Jurkat, Clone E6-1 (cell line): ENCODE measurements around the gene GLB1L2.

Experiments
- DNase-seq: peaks from one replicate; pipeline ENCODE4 v3.0.0-alpha.2; 2011; ENCODE audit warnings: low read depth, low spot score
- H3K4me3 ChIP-seq: 2 replicates; pipeline ENCODE4 v1.5.1; 2011; ENCODE audit warnings: mild to moderate bottlenecking, low read length, control low read depth, moderate library complexity

The GLB1L2 gene

DNA sequence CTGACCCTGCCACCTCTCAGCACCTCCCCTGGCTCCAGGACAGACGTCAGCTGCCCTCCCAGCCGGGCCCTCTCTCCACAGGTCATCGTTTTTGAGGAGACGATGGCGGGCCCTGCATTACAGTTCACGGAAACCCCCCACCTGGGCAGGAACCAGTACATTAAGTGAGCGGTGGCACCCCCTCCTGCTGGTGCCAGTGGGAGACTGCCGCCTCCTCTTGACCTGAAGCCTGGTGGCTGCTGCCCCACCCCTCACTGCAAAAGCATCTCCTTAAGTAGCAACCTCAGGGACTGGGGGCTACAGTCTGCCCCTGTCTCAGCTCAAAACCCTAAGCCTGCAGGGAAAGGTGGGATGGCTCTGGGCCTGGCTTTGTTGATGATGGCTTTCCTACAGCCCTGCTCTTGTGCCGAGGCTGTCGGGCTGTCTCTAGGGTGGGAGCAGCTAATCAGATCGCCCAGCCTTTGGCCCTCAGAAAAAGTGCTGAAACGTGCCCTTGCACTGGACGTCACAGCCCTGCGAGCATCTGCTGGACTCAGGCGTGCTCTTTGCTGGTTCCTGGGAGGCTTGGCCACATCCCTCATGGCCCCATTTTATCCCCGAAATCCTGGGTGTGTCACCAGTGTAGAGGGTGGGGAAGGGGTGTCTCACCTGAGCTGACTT, 43.2 kb downstream of the GLB1L2 start:
- DNase-seq = no peak
- no peak overlapping the region for H3K4me3 ChIP-seq

DNA sequence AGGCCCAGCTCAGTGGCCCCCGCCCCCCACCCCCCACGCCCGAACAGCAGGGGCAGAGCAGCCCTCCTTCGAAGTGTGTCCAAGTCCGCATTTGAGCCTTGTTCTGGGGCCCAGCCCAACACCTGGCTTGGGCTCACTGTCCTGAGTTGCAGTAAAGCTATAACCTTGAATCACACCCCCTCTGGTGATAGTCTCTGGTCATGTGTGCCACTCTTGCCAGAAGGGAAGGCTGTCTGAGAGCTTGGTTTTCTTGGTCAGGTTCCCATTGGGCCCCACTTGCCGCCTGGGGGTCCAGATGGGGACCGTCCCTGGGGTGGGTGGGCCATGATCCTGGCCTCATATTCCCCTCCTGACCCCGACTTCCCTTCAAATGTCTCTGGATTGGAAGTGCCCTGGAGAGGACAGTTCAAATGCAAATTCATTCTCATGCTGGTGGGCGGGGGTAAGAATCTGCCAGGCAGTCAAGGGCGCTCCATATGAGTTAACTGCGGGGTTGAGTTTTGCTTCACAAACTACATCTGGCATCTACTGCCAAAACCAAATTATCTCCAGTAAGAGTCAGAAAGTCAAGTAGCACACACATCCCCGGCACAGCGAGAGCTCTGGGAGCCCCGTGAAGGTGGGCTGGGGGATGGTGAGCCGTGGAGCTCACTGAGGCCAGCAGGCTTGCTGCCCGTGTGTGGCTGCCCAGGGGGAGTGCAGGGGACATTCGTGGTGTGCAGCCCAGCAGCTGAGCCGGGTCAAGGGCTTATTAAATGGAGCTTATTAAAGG, 44.5 kb downstream of the GLB1L2 start:
- H3K4me3 ChIP-seq = no peak overlapping the region
- no peak for DNase-seq

DNA sequence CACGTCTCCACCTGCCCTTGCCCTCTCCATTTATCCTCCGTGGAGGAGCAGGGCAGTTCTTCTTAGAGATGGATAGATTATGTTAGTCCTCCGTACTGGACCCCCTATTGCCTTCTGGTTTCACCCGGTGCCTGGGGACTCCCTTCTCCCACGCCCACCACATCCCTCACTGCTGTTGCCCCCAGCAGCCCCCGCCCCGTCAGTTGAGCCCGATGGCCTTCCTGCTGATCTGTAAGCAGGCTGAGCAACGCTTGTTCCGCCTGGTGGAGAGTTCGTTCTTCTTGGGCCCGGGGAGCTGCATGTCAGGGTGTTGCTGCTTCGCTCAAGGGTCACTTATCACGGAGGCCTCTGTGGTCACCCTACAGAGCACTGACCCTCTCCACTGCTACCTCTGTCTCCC, 46.1 kb downstream of the GLB1L2 start:
- DNase-seq = no peak
- no peak overlapping the region for H3K4me3 ChIP-seq

DNA sequence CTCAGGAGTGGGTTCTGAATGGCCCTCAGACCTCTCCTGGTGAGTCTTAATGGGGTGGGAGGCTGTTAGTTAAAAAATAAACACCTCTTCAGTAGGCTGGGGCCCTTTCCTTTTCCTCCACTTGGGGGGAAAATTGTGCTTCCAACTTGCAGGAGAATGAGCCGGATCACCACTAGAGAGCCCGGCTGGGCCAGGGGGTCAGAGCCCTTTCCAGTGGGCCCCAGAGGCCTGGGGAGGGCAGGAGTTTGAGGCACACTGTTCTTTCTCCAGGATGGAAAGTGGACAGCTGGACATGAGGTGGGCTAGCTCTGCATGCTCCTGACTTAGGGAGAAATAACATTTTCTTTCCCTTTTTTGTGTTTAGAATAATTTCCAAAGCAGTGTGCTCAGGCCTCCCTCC, 47.5 kb downstream of the GLB1L2 start:
- DNase-seq = no peak
- H3K4me3 ChIP-seq = no peak overlapping the region

DNA sequence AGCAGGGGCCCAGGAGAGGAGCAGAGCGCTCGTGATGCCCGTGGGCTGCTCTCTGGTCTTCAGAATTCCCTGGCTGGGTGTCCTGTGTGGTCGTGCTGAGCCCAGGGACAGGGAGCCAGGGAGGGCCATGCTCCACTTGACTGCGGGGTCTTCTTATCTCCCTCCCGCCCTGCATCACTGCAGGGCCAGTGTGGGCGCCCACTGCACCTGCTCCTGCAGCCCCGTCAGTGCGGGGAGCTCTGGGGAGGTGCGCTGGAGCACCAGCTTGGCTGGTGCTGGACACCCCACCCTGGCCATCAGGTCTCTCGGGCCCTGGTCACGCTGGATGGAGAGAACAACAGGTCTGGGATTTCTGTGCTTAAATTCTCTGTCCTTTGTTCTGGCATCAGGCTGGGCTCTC, 48.4 kb downstream of the GLB1L2 start:
- no peak overlapping the region for H3K4me3 ChIP-seq
- no peak for DNase-seq

DNA sequence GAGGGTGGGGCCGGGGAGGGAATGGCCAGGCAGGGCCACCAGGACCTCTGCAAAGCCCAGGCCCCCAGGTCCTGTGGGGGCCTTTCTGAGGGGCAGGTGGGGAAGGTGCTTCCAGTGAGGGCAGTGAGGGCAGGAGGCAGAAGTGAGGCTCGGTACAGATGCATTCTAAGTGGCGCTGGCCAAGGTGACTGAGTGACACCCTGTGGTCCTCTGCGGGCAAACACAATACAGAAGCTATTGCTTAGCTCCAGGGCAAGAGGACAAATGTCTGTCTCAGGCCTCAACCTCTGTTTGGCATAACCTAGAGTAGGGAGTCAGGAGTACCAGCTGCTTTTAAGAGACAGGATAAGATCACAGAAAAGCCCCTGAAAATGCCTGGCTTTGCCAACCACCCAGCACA, 49.0 kb downstream of the GLB1L2 start:
- H3K4me3 ChIP-seq = no peak overlapping the region
- DNase-seq = no peak

DNA sequence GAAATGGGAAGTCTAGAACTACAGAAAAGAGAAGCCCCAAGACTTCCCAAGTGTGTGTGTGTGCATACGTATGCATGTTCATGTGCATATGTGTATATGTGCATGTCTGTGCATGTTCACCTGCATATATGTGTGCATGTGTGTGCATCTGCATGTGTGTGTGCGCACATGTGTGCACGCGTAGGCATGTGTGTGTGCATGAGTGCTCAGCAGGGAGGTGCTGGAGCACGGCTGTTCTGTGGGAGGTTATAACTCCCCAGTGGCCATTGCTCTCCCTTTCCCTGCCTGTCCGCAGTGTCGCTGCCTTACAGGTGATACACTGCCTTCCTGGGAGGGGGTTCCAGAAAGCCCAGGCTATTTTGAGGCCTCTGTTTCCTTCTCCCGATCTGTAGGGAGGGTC, 50.5 kb downstream of the GLB1L2 start:
- no peak for DNase-seq
- H3K4me3 ChIP-seq = no peak overlapping the region

DNA sequence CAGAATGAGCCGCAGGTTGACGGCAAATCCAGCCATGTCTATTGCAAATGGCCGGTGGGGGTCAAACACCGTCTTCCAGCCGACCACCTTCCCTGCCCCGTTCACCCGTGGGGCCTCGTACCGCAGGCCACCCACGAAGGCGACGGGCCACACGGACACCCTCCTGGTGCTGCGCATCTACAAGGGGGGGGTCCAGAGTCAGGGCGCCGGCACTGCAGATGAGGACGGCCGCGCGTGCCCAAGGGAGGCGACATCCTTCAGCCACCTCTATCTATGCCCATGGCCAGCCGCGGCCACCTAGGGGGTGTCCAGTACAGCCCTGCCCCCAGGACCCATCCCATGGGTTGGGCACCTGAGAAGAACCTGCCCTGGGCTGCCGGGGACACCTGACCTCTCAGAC, 51.0 kb downstream of the GLB1L2 start:
- no peak overlapping the region for H3K4me3 ChIP-seq
- DNase-seq = no peak

DNA sequence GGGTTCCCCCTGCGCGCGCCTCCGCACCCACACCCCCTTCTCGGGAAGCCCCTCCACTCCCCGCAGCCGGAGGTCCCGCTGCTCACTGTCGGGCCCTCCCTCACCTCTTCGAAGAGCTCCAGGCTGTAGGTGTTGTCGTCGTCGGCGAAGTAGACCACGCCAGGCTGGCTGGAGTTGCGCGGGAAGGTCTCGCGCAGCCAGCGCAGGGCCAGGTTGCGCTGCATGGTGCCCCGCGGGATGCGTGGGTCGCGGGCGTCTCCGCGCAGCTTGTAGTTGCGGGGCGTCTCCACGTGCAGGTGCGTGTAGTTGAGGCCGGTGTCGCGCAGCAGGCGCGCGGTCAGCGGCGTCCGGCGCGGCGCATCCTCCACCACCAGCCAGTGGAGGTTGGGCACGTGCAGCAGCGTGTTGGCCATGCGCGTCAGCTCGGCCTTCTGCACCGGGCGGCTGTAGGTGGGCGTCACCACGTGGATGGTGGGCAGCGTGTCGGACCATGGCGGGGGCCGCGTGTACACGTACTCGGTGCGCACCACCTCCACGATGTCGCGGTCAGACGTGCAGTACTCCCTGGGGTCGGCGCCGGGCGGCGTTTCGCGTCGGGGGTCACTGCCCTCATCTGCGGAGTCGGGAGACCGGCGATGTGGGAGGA, 51.9 kb downstream of the GLB1L2 start:
- DNase-seq = no peak

DNA sequence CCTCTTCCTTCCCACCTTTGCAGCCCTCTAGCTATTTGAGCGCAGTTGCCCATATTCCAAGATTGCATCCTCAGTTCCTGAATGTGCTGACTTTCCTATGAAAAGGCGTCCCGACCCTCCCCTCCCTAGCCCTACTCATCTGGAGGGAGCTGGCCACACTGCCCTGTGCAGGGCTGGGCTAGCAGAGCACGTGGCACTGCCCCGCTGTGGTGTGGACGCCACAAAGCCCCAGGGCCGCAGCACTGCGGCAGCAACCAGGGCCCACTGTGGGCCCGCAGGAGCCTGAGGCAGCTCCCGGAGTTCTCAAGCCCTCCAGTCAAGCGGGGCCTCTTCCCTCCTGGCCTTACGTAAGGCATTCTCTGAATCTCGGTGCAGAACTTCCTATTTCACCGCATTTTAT, 52.6 kb downstream of the GLB1L2 start:
- no peak overlapping the region for H3K4me3 ChIP-seq
- DNase-seq = no peak

More for the DNA sequence above, 51.9 kb downstream of the GLB1L2 start:
- no peak overlapping the region for H3K4me3 ChIP-seq

DNA sequence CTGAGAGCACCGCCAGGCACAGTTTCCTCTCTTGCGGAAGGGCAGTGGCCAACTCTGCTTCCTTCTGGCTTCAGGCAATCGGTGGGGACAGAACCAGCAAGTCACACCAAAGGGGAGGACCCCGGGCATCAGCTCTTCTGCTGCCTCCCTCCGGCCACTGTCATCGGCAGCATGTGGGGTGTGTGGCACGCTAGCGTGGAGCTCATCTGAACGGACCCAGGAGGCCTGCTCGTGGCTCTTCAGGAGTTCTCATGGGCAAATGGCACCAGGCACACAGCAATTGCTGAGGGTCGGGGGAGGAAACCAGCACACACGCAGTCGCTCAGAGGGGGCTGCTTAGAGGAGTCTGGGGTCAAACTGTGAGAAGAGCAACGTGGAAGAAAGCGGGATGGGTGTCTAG, 53.4 kb downstream of the GLB1L2 start:
- H3K4me3 ChIP-seq = no peak overlapping the region
- no peak for DNase-seq

DNA sequence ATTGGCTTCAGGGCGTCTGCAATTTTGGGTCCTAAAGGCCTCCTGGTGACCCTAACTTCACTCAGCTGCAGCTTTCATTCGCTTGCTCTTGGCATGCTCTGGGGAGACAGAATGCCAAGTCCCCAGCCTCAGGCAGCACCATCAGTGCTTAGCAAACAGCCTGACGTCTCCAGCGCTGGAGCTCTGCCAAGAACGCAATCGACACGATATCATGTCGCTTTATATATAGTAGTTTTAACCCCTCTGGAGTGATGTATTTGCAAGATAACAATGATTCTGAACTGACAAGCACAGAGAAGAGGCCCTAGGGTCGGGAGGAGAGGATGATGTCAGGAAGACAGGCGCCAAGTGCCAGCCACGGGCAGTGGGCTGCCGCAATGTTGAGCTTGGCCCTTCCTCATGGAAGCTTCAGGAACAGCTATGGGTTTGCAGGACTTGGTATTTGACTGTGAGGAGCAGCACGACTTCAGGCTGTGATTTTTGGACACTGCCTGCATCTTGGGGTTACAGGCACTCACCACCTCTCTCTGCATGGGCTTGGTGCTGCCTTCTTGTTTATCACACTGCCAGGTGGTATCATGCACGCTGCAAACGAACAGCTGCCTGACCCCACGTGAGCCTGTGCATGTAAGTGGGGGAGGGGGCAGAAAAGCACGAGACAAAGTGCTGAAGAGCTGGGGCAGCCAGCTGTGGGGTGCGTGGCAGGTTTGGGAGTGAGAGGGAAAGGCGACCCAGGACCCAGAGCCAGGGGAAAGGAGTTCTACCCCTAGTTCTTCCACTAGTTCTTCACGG, 54.2 kb downstream of the GLB1L2 start:
- H3K4me3 ChIP-seq = no peak overlapping the region
- DNase-seq = peak; percentile 62

DNA sequence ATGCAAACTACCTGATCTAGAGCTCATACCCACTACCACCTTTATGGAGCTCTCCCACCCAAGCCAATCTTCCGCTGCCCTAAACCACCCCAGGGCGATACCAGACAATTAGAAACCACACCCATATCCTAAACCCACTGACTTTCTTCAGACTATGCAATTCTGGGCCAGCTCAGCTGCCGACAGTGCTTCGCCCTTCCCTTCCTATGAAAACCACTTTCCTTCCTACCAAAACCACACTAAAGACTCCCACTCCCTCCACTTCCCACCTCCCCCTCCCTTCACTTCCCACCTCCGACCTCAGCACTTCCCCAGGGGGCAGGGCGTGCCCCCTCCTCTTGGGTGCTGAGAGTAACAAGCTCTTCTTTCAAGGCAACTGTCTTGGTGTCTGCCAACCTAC, 55.2 kb downstream of the GLB1L2 start:
- no peak overlapping the region for H3K4me3 ChIP-seq
- peak; percentile 75 for DNase-seq

DNA sequence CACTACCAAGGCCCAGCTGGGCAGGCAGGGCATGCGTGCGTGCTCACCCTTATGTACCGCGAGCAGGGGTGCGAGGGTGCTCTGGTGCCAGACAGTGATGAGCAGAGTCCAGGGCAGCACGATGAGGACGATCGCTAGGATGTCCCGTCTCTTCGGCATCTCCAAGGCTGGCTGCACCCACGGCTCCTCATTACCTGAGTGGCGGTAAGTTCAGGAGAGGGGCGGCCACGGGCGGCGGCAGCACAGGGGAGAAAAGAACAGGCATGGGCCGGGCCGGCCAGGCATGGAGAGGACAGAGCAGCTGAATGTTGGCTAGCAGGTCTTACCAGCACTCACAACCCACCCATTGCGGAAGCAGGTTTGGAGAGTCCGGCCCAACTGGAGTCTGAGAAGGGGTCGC, 55.7 kb downstream of the GLB1L2 start:
- no peak overlapping the region for H3K4me3 ChIP-seq
- DNase-seq = no peak

DNA sequence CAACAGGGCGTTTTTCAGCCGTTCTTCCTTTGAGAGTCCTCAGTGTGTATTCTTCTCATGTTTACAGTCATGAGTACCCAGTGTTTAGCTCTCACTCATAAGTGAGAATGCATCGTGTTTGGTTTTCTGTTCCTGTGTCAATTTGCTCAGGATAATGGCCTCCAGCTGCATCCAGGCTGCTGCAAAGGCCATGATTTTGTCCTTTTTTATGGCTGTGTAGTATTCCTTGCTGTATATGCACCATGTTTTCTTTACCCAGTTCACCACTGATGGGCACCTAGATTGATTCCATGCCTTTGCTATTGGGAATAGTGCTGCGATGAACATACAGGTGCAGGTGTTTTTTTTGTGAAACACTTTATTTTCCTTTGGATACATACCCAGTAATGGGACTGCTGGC, 56.8 kb downstream of the GLB1L2 start:
- H3K4me3 ChIP-seq = no peak overlapping the region
- DNase-seq = no peak

DNA sequence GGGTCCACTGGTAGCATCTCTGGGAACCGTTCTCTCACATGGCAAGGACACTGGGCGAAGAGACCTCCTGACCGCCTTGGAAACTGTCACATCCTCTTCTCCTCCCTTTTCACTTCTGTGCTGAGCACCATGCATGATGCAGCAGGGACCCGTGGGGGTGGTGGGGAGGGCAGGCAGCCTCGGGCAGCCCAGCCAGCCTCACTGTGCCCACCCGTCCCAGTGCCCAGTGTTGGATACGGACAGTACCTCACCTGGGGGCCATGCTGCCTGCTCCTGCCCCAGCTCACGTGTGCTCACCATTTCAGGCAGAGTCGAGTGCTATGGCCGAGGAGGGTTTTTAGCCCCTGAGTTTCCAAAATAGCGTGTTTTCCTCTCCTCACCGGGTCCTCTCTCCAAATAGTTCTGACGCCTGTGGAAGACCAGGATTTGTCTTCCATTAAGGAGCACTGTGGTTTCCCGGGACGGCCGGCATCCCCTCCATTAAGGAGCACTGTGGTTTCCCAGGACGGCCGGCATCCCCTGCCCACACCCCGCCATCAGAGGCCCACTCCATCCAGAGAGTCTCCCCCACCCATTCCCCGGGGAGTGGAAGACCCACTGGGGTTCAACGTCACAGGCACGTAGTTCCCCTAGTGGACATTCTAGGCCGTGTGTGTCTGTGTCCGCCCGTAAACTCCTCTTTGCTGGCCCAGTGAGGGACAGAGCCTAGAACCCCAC, 57.8 kb downstream of the GLB1L2 start:
- DNase-seq = no peak
- no peak overlapping the region for H3K4me3 ChIP-seq

DNA sequence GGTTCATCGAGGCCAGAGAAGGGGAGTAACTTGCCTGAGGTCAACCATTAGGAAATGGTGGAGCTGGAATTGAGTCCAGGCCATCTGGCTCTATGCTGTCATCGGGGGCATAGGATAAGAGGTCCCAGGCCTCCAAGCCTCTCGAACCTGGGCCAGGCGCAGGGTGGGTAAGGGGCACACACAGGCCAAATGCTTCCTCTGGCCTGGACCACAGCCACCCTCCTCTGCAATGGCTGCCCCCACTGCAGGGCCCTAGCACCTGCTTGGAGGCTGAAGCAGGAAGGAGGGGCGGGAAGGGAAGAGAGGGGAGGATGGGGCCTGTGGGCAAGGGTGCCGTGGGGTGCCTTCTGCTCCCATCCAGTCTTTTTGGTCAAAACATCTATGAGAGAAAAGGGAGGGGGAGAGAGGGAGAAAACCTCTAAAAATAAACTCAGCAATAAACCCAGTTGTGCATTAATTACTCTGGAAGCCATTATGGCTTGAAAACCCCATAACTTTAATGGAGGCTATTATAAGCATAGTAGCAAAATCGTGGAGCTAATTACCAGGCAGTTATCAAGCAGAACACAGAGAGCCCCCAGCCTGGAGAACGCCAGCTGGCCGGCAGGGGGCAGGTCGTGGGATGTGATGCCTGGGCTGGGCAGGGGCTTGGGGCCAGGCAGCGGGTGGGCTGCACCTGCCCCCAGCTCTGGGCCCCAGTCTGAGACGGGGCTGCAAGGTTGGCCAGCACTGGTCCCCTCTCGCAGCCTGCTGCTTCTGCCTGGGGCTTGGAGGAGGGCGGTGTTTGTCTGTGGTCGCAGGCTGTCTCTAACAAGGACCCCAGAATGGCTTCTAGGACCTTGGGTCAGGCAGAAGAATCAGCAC, 59.1 kb downstream of the GLB1L2 start:
- DNase-seq = no peak
- no peak overlapping the region for H3K4me3 ChIP-seq

DNA sequence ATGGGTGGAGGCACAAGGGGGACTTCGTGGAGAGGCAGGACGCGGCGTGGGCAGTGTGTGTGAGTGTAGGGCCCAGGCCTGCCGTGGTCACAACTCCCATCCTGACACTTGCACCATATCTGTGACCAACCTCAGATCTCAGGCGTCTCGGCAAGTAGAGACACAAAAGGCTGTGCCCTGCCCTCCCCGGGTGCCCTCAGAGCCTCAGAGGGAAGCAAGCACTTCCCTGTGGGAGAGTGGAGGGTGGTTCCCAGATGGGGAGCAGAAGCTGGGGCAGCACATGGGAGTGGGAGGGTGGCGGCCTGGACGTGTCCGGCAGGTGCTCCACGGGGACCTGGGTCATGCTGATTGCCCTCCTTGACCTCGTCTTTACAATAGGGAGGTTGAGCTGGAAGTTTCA, 59.9 kb downstream of the GLB1L2 start:
- DNase-seq = no peak
- H3K4me3 ChIP-seq = no peak overlapping the region
